GM12864 (cell line): ENCODE measurements around the gene OOEP.

Experiments used
- DNase-seq: peaks from one replicate; pipeline ENCODE4 v3.0.0-alpha.2; 2011; ENCODE audit warnings: low read depth
- H3K4me3 ChIP-seq: 2 replicates; pipeline ENCODE4 v1.5.1; 2011; ENCODE audit warnings: mild to moderate bottlenecking, low read depth, low read length, control low read depth
- CTCF ChIP-seq: IDR thresholded peaks from 2 replicates; pipeline ENCODE4 v1.5.1; 2011; ENCODE audit warnings: low read depth, mild to moderate bottlenecking, moderate library complexity, low read length, control low read depth, inconsistent platforms; ENCODE audit errors: missing control alignments

OOEP gene

GRCh38 chr6:73353636-73354593, 15.8 kb downstream of the OOEP start, which contains the start of gene DPPA5:
DPPA5 (minus strand) TSS chr6:73354276; CDS start chr6:73354225, 51 bp downstream.
- no peak for TF ChIP-seq CTCF
- no peak for DNase-seq
- H3K4me3 ChIP-seq: no peak within 1 kb of the TSS

GRCh38 chr6:73349311-73349710, 20.4 kb downstream of the OOEP start:
- TF ChIP-seq CTCF: no peak
- DNase-seq: no peak
- H3K4me3 ChIP-seq: no peak overlapping the region

- no peak for TF ChIP-seq CTCF
- no peak for DNase-seq
- H3K4me3 ChIP-seq: no peak overlapping the region
These were observed 21.0 kb downstream of the OOEP start for GRCh38 chr6:73348550-73349204.

GRCh38 chr6:73343164-73343563, 26.5 kb downstream of the OOEP start:
- no peak overlapping the region for H3K4me3 ChIP-seq
- DNase-seq: no peak
- no peak for TF ChIP-seq CTCF

GRCh38 chr6:73342174-73342573, 27.5 kb downstream of the OOEP start:
- no peak for DNase-seq
- no peak for TF ChIP-seq CTCF
- H3K4me3 ChIP-seq: no peak overlapping the region

- H3K4me3 ChIP-seq: no peak overlapping the region
- no peak for TF ChIP-seq CTCF
- no peak for DNase-seq
These were observed 28.4 kb downstream of the OOEP start for GRCh38 chr6:73341335-73341734.
